ENCODE data around the gene NLRC4. TPM values are rescaled to one million over a fixed set of nuclear protein-coding genes. Genes with fewer than 3 reads are reported as not detected.
"Not testable (repeated sequence)": the region's sequence is repeated elsewhere in the genome, so short reads cannot be mapped to it uniquely, and the experiment has no call there.

Gene NLRC4
- total and polyA plus RNA-seq, 2 donors (not counting 3 experiments of a cell fraction or from before 2014, with no cell fraction given): not detected

DNA sequence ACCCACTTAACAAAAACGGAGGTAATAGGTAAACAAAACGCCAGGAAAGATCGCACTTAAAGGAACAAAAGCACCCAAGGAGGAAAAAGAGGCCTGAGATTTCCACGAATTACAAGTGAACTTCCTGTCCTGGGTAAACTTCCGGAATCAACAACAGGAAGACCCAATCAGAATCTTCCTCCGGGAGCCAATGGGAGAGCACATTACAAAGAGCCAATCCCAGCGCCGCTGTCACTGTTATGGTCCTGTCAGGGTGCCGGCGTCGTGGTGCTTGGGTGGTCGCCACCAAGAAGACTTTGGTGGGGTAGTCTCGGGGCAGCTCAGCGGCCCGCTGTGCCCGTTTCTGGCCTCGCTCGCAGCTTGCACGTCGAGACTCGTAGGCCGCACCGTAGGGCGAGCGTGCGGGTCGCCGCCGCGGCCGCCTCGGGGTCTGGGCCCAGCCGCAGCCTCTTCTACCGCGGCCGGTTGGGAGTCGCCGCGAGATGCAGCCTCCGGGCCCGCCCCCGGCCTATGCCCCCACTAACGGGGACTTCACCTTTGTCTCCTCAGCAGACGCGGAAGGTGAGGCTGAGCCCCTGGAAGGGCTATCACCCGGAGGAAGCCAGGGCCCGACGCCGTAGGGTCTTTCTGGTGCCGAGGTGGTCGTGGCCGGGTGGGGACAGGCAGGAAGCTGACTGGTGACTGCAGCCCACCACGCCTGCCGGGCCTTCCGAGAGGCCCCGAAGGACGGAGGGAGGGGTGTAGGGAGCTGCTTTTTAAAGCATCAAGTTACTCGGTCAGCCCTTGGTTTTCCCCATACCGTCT lies 13.2 kb upstream of the NLRC4 start, which contains the start of gene YIPF4:
YIPF4 (plus strand) TSS at position 231 of the 804 bp plus-strand sequence; CDS start at position 483, 252 bp downstream.
- Histone ChIP-seq H3K9ac (replicated peaks; ENCODE audit: extremely low read depth, insufficient read depth, low read length) (peak within 1 kb of the TSS; percentile 97), H3K4me3 (replicated peaks in 1 of 3; ENCODE audit: insufficient read depth in 1 of 3, low read depth in 1 of 3, low read length in 3 of 3) (peak within 1 kb of the TSS; percentile 86 to 94 (median 88)), H3K79me2 (ENCODE audit: control insufficient read depth, insufficient read depth, low read length) (peaks cover 30% of the 10 kb centered on the region), H2AFZ (ENCODE audit: low read depth, low read length) (peak within 1 kb of the TSS; percentile 93), H3K9me1 (replicated peaks; ENCODE audit: control insufficient read depth, extremely low read depth, insufficient read depth, low read length) (no peaks in the 10 kb centered on the region), H3K27me3 (ENCODE audit: control insufficient read depth in 2 of 2, insufficient read depth in 2 of 2, low read length in 2 of 2) (peaks cover 0 to 2% of the 10 kb centered on the region in 2 experiments), H4K20me1 (replicated peaks; ENCODE audit: control insufficient read depth, extremely low read depth, insufficient read depth, low read length) (no peaks in the 10 kb centered on the region), H3K36me3 (ENCODE audit: control insufficient read depth in 2 of 2, extremely low read depth in 1 of 2, insufficient read depth in 2 of 2, low read length in 2 of 2) (no peaks in the 10 kb centered on the region), H3K9me3 (replicated peaks; ENCODE audit: control insufficient read depth, insufficient read depth, low read length) (no peaks in the 10 kb centered on the region), H3K4me1 (ENCODE audit: control insufficient read depth, extremely low read depth, insufficient read depth, low read length) (peaks cover 11% of the 10 kb centered on the region), H3K27ac (ENCODE audit: insufficient read depth, low read depth, low read length) (peak within 1 kb of the TSS; percentile 80), H3K4me2 (ENCODE audit: insufficient read depth, low read length) (peak within 1 kb of the TSS; percentile 96)
- peak; percentile 95 for FAIRE-seq
- no TSS peak for BruUV-seq (replicated peaks)
- TF ChIP-seq POLR2A (IDR thresholded peaks at IDR 0.05; ENCODE audit: low read depth, low read length) (peak; percentile 69), FOS (IDR thresholded peaks at IDR 0.05; ENCODE audit: borderline replicate concordance, insufficient read depth, low read length) (no peak)
- TF ChIP-seq, protein P1, sequence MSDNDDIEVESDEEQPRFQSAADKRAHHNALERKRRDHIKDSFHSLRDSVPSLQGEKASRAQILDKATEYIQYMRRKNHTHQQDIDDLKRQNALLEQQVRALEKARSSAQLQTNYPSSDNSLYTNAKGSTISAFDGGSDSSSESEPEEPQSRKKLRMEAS (IDR thresholded peaks at IDR 0.05; ENCODE audit: insufficient read depth, insufficient read length): peak; percentile 16
- DNase-seq (ENCODE audit: low read depth, low spot score): peak; percentile 97
- POLR2A ChIA-PET: no interaction called here
- intact Hi-C loops (cut with micrococcal nuclease) (loop anchor here (1.0 to 5.0 kb wide), 3 partner anchors 79 to 216 kb away; partner anchors contain the start of genes BIRC6 and SPAST), dilution Hi-C loops (cut with MboI; ENCODE audit: extremely low pct_ligation_motif_present, low sequenced_read_pairs) (no loop called here)
- CTCF ChIA-PET: interaction anchor here (1.1 kb wide), 1 partner anchor 10 kb away, joined by 4 read pairs; no protein-coding TSS in a partner anchor

GRCh38 chr2:32277363-32277673 lies 12.6 kb upstream of the NLRC4 start:
- intact Hi-C loops (cut with micrococcal nuclease): loop anchor here (1.0 to 5.0 kb wide), 3 partner anchors 80 to 215 kb away; partner anchors contain the start of genes BIRC6 and SPAST
- CTCF ChIA-PET: no interaction called here
- Histone ChIP-seq H3K79me2 (ENCODE audit: control insufficient read depth, insufficient read depth, low read length) (peaks cover 30% of the 10 kb centered on the region), H3K27me3 (ENCODE audit: control insufficient read depth in 2 of 2, insufficient read depth in 2 of 2, low read length in 2 of 2) (peaks cover 0 to 2% of the 10 kb centered on the region in 2 experiments), H3K9me1 (replicated peaks; ENCODE audit: control insufficient read depth, extremely low read depth, insufficient read depth, low read length) (no peaks in the 10 kb centered on the region), H3K9ac (replicated peaks; ENCODE audit: extremely low read depth, insufficient read depth, low read length) (peak overlapping the region; percentile 97), H3K4me1 (ENCODE audit: control insufficient read depth, extremely low read depth, insufficient read depth, low read length) (peaks cover 11% of the 10 kb centered on the region), H3K27ac (ENCODE audit: insufficient read depth, low read depth, low read length) (peak overlapping the region; percentile 80), H3K9me3 (replicated peaks; ENCODE audit: control insufficient read depth, insufficient read depth, low read length) (no peaks in the 10 kb centered on the region), H3K4me3 (replicated peaks in 1 of 3; ENCODE audit: insufficient read depth in 1 of 3, low read depth in 1 of 3, low read length in 3 of 3) (peak overlapping the region; percentile 86 to 94 (median 88)), H2AFZ (ENCODE audit: low read depth, low read length) (peak overlapping the region; percentile 93), H4K20me1 (replicated peaks; ENCODE audit: control insufficient read depth, extremely low read depth, insufficient read depth, low read length) (no peaks in the 10 kb centered on the region), H3K4me2 (ENCODE audit: insufficient read depth, low read length) (peak overlapping the region; percentile 88), H3K36me3 (ENCODE audit: control insufficient read depth in 2 of 2, extremely low read depth in 1 of 2, insufficient read depth in 2 of 2, low read length in 2 of 2) (no peaks in the 10 kb centered on the region)
- FAIRE-seq (no peak), DNase-seq (ENCODE audit: low read depth, low spot score) (no peak)
- POLR2A ChIA-PET: no interaction called here
- TF ChIP-seq, protein P2, sequence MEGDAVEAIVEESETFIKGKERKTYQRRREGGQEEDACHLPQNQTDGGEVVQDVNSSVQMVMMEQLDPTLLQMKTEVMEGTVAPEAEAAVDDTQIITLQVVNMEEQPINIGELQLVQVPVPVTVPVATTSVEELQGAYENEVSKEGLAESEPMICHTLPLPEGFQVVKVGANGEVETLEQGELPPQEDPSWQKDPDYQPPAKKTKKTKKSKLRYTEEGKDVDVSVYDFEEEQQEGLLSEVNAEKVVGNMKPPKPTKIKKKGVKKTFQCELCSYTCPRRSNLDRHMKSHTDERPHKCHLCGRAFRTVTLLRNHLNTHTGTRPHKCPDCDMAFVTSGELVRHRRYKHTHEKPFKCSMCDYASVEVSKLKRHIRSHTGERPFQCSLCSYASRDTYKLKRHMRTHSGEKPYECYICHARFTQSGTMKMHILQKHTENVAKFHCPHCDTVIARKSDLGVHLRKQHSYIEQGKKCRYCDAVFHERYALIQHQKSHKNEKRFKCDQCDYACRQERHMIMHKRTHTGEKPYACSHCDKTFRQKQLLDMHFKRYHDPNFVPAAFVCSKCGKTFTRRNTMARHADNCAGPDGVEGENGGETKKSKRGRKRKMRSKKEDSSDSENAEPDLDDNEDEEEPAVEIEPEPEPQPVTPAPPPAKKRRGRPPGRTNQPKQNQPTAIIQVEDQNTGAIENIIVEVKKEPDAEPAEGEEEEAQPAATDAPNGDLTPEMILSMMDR (IDR thresholded peaks at IDR 0.05; ENCODE audit: extremely low read depth in 1 of 2, insufficient read depth in 1 of 2, low read depth in 1 of 2, low read length in 2 of 2): no peak
- dilution Hi-C loops (cut with MboI; ENCODE audit: extremely low pct_ligation_motif_present, low sequenced_read_pairs): no loop called here
- TSS peak; percentile 85 for BruUV-seq (replicated peaks)

- not testable (repeated sequence) for H3K9me1 ChIP-seq (replicated peaks; ENCODE audit: control insufficient read depth, extremely low read depth, insufficient read depth, low read length)
- intact Hi-C loops (cut with micrococcal nuclease): loop anchor here (2.0 to 5.0 kb wide), 2 partner anchors 109 to 213 kb away; partner anchors contain the start of gene SPAST
Observed at GRCh38 chr2:32275790-32276189, 11.1 kb upstream of the NLRC4 start.

More at GRCh38 chr2:32275790-32276189, 11.1 kb upstream of the NLRC4 start:
- peaks cover 22% of the 10 kb centered on the region for H3K79me2 ChIP-seq (ENCODE audit: control insufficient read depth, insufficient read depth, low read length)
- H3K36me3 ChIP-seq (ENCODE audit: control insufficient read depth in 2 of 2, extremely low read depth in 1 of 2, insufficient read depth in 2 of 2, low read length in 2 of 2); DNase-seq (ENCODE audit: low read depth, low spot score); CTCF ChIA-PET; H3K4me2 ChIP-seq (ENCODE audit: insufficient read depth, low read length); dilution Hi-C loops (cut with MboI; ENCODE audit: extremely low pct_ligation_motif_present, low sequenced_read_pairs); POLR2A ChIA-PET; FAIRE-seq; H4K20me1 ChIP-seq (replicated peaks; ENCODE audit: control insufficient read depth, extremely low read depth, insufficient read depth, low read length); H3K9ac ChIP-seq (replicated peaks; ENCODE audit: extremely low read depth, insufficient read depth, low read length); H3K27ac ChIP-seq (ENCODE audit: insufficient read depth, low read depth, low read length); H3K9me3 ChIP-seq (replicated peaks; ENCODE audit: control insufficient read depth, insufficient read depth, low read length); H3K27me3 ChIP-seq (ENCODE audit: control insufficient read depth in 2 of 2, insufficient read depth in 2 of 2, low read length in 2 of 2); H2AFZ ChIP-seq (ENCODE audit: low read depth, low read length); H3K4me3 ChIP-seq (replicated peaks in 1 of 3; ENCODE audit: insufficient read depth in 1 of 3, low read depth in 1 of 3, low read length in 3 of 3); BruUV-seq (replicated peaks): not testable (repeated sequence)
- H3K4me1 ChIP-seq (ENCODE audit: control insufficient read depth, extremely low read depth, insufficient read depth, low read length): peaks cover 11% of the 10 kb centered on the region
